ENCODE data around the gene IRX6. TPM values are rescaled to one million over a fixed set of nuclear protein-coding genes. Genes with fewer than 3 reads are reported as not detected.

The IRX6 gene
- polyA plus RNA-seq, 3 donors: not detected

GRCh38 chr16:55308973-55309372, 15.0 kb upstream of the IRX6 start:
- Histone ChIP-seq H3K9ac (ENCODE audit: insufficient read depth, low read length, poor library complexity, severe bottlenecking) (no peak overlapping the region), H3K4me1 (ENCODE audit: control insufficient read depth in 1 of 2, insufficient read depth in 2 of 2, low read length in 2 of 2) (no peaks in the 10 kb centered on the region), H3K27ac (ENCODE audit: low read depth in 1 of 2, low read length in 2 of 2) (no peak overlapping the region), H3K4me2 (replicated peaks; ENCODE audit: extremely low read depth, low read length, poor library complexity, severe bottlenecking) (no peak overlapping the region), H3K27me3 (ENCODE audit: control insufficient read depth in 2 of 2, insufficient read depth in 2 of 2, low read length in 2 of 2) (no peaks in the 10 kb centered on the region), H3K79me2 (ENCODE audit: insufficient read depth, low read length) (no peaks in the 10 kb centered on the region), H2AFZ (ENCODE audit: insufficient read depth, low read depth, low read length, poor library complexity, severe bottlenecking) (no peak overlapping the region), H3K36me3 (replicated peaks in 1 of 2; ENCODE audit: control insufficient read depth in 1 of 2, insufficient read depth in 2 of 2, low read length in 2 of 2) (no peaks in the 10 kb centered on the region), H4K20me1 (ENCODE audit: insufficient read depth, low read length) (no peaks in the 10 kb centered on the region), H3K9me3 (replicated peaks in 1 of 2; ENCODE audit: control insufficient read depth in 1 of 2, insufficient read depth in 1 of 2, low read length in 2 of 2) (no peaks in the 10 kb centered on the region), H3K4me3 (replicated peaks in 1 of 3; ENCODE audit: low read depth in 2 of 3, low read length in 3 of 3) (no peak overlapping the region)
- TF ChIP-seq CTCF (IDR thresholded peaks at IDR 0.05): no peak
- H3K4me1 Mint-ChIP-seq: no peaks in the 10 kb centered on the region
- H3K9me3 Mint-ChIP-seq: peaks cover 0 to 4% (median 2%) of the 10 kb centered on the region in 7 donors
- WGBS (ENCODE audit: insufficient coverage): no CpG with 5 or more reads among the region's 2 CpGs
- no peaks in the 10 kb centered on the region for H3K36me3 Mint-ChIP-seq
- H3K27ac Mint-ChIP-seq: no peak overlapping the region
- no peak overlapping the region for H3K4me3 Mint-ChIP-seq
- DNase-seq: no peak
- peaks cover under 1 to 17% (median 11%) of the 10 kb centered on the region in 3 donors for H3K27me3 Mint-ChIP-seq (ENCODE audit: low read depth in 3 of 3)
- intact Hi-C loops (cut with micrococcal nuclease): no loop called here

GRCh38 chr16:55322327-55322726, 1.7 kb upstream of the IRX6 start:
- H3K4me1 ChIP-seq (ENCODE audit: control insufficient read depth in 1 of 2, insufficient read depth in 2 of 2, low read length in 2 of 2): no peaks in the 10 kb centered on the region
- no CpG with 5 or more reads among the region's 2 CpGs for WGBS (ENCODE audit: insufficient coverage)
- no peak overlapping the region for H3K27ac ChIP-seq (ENCODE audit: low read depth in 1 of 2, low read length in 2 of 2)
- no peaks in the 10 kb centered on the region for H3K79me2 ChIP-seq (ENCODE audit: insufficient read depth, low read length)
- peaks cover 24 to 63% of the 10 kb centered on the region in 2 donors for H3K27me3 ChIP-seq (ENCODE audit: control insufficient read depth in 2 of 2, insufficient read depth in 2 of 2, low read length in 2 of 2)
- no peaks in the 10 kb centered on the region for H3K36me3 Mint-ChIP-seq
- H3K9ac ChIP-seq (ENCODE audit: insufficient read depth, low read length, poor library complexity, severe bottlenecking): no peak overlapping the region
- no peak overlapping the region for H2AFZ ChIP-seq (ENCODE audit: insufficient read depth, low read depth, low read length, poor library complexity, severe bottlenecking)
- no peak for DNase-seq
- no peaks in the 10 kb centered on the region for H3K4me1 Mint-ChIP-seq
- H3K9me3 Mint-ChIP-seq: peaks cover 0 to 4% (median 0%) of the 10 kb centered on the region in 7 donors
- H3K4me2 ChIP-seq (replicated peaks; ENCODE audit: extremely low read depth, low read length, poor library complexity, severe bottlenecking): no peak overlapping the region
- H3K4me3 ChIP-seq (replicated peaks in 1 of 3; ENCODE audit: low read depth in 2 of 3, low read length in 3 of 3): no peak overlapping the region
- H4K20me1 ChIP-seq (ENCODE audit: insufficient read depth, low read length): no peaks in the 10 kb centered on the region
- H3K27me3 Mint-ChIP-seq (ENCODE audit: low read depth in 3 of 3): peaks cover 44 to 73% (median 50%) of the 10 kb centered on the region in 3 donors
- H3K9me3 ChIP-seq (replicated peaks in 1 of 2; ENCODE audit: control insufficient read depth in 1 of 2, insufficient read depth in 1 of 2, low read length in 2 of 2): no peaks in the 10 kb centered on the region
- no peak overlapping the region for H3K27ac Mint-ChIP-seq
- intact Hi-C loops (cut with micrococcal nuclease): no loop called here
- H3K4me3 Mint-ChIP-seq: no peak overlapping the region
- H3K36me3 ChIP-seq (replicated peaks in 1 of 2; ENCODE audit: control insufficient read depth in 1 of 2, insufficient read depth in 2 of 2, low read length in 2 of 2): no peaks in the 10 kb centered on the region
- TF ChIP-seq CTCF (IDR thresholded peaks at IDR 0.05): no peak
